GM18909 (cell line): ENCODE data around the gene BIRC2.
A peak's percentile ranks its signal among the peaks of the same experiment; 100 is the strongest.

Source experiments
- ATAC-seq: cut with Tn5 transposase; IDR thresholded peaks from one replicate; pipeline ENCODE4 v1.9.1; 2021; ENCODE audit warnings: mild to moderate bottlenecking; ENCODE audit not compliant: unreplicated experiment, poor library complexity

Gene BIRC2

DNA sequence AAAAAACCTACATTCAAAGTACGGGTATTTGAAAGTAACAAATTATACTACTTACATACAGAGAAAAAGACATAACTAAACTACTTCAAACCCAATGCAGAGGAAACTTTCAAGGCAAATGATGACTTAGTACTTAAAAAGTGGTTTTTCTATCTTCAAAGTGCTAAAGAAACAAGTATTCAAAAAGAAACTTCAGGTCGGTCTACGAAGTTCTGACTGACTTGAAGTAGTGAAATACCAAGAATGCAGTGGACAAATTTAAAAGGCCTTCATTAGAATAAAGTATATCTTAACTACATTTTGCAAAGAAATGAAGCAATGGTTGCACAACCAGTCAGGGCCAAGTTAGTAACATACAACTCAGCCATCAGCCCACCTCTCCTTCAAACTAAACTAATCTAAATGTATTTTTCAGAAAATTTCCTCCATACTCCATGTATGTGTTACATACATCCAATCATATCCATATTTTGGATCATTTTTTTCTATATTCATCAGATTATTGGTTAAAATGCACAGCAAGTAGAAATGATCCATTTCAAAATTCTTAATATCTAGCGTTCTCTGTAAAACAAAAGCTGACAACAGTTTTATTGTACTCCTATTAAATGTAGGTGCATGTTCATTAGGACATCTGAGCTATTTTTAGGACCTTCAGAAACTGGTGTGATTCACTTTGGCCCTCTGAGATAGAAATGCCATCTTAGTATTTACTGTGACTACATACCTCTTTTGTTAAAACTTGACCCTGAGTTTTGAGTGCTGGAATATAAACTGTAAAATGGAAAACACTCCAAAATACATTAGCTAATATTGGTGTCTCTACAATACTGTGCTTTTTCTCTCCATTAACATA lies 49.9 kb downstream of the BIRC2 start:
- no peak for ATAC-seq

DNA sequence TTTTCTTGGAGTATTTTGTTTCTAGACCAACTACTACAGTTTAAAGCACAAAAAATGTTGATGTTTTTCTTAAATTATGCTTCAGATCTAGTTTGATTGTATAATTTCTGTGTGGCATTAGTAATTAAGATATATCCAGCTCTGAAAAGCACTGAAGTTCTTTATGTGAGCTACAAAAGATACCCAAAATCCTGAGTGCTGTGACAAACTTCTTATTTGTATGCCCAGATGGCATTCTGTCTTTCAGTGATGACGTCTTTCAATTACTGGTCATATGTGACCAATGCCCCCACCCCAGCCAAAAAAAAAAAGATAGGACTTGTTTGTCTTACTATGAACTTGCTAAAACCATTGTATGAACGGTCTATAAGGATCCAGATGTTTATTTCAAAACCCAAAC lies 51.3 kb downstream of the BIRC2 start:
- ATAC-seq = no peak

DNA sequence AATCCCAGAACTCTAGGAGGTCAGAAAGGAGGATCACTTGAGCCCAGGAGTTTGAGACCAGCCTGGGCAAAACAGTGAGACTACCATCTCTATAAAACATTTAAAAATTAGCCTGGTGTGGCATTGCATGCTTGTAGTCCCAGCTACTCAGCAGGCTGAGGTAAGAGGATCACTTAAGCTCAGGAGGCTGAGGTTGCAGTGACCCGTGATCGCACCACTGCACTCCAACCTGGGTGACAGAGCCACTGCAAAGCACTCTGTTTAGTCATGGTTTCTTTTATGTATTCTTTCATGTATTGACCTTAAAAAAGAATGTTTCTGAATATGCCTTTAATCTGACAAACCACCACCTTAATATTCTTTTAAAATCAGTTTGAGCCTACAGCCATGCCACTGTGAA lies 52.2 kb downstream of the BIRC2 start:
- ATAC-seq = no peak

DNA sequence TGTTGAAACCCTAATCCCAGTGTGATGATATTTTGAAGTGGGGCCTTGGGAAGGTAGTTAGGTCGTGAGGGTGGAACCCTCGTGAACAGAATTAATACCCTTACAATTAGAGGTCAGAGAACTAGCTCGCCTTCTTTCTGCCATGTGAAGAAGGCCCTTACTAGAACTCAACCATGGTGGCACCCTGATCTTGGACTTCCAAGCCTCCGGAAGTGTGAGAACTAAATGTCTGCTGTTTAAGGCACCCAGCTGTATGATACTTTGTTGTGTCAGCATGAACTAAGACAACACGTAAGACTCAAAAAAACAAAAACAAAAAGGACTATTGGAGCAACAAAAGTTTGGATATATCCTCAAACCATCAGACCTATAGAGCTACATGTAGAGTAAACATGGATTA lies 53.6 kb downstream of the BIRC2 start:
- no peak for ATAC-seq

- no peak for ATAC-seq
Observed at GRCh38 chr11:102401905-102402304, 54.9 kb downstream of the BIRC2 start.

DNA sequence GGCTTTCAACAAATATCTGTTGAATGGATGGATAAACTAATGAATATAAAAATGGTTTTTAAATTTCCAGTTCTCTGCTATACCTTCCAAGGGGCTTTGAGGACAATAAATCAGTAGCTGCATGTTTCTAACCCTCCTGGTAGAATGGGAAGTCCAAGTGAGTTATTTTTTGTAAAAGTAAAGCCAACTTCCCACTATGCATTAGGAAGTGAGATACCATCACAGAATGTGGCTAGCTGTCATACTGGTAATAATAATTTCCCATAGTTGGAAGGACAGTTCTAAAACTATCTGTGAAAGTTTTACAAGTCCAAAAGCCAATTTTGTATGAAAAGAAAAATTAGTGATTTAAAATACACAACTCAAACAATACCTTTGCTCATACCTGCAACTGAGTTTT lies 55.5 kb downstream of the BIRC2 start:
- no peak for ATAC-seq

DNA sequence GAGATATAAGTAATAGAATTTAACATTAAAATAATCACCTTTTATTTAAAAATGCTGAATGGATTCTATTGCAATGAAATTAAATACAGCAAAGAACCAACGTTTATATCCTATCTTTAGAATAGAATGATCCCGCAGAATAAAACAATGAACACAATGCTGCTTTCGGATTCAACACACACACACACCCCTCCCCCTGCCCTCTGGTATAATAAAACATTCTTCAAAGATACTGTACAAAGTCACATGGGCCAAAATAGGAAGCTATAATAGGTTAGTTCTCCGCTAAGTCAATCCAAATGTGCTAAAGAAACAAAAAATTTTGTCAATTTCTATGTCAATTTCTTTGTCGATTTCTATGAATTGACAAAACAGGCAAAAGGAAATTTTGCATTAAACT lies 58.5 kb downstream of the BIRC2 start:
- ATAC-seq = no peak

- ATAC-seq = no peak
Observed at GRCh38 chr11:102406099-102406498, 59.1 kb downstream of the BIRC2 start.

GRCh38 chr11:102407901-102408300 lies 60.9 kb downstream of the BIRC2 start:
- no peak for ATAC-seq

DNA sequence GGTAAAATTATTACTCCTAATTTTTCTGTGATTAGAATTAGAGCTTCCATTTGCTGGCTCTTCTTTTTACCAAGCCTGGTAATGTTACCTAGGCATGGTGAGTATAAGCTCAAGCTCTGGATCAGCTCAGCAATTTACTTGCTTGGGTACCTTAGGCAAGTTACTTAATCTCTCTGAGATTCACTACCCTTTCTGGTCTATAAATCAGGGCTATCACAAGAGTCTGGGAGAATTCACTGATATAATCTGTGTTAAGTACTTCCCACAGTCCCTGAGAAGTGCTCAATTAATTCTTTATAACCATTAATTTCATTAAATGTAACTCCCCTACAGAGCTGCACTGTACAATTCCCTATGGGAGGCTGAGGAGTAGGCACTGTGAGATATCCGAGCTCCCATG lies 61.3 kb downstream of the BIRC2 start:
- no peak for ATAC-seq

- no peak for ATAC-seq
Observed at GRCh38 chr11:102410382-102410784, 63.4 kb downstream of the BIRC2 start.

GRCh38 chr11:102411142-102411541 lies 64.1 kb downstream of the BIRC2 start:
- no peak for ATAC-seq

- ATAC-seq = no peak
Observed at GRCh38 chr11:102413497-102413896, 66.5 kb downstream of the BIRC2 start.

DNA sequence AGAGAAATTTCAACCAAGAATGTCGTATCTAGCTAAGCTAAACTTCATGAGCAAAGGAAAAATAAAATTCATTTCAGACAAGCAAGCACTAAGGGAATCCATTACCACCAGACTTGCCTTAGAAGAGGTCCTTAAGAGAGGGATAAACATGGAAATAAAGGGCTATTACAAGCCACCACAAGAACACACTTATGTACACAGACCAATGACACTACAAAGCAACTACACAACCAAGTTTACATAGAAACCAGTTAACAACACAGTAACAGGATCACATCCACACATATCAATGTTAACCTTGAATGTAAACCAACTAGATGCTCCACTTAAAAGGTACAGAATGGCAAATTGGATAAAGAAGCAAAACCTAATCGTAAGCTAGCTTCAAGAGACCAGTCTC lies 67.5 kb downstream of the BIRC2 start:
- ATAC-seq = no peak

DNA sequence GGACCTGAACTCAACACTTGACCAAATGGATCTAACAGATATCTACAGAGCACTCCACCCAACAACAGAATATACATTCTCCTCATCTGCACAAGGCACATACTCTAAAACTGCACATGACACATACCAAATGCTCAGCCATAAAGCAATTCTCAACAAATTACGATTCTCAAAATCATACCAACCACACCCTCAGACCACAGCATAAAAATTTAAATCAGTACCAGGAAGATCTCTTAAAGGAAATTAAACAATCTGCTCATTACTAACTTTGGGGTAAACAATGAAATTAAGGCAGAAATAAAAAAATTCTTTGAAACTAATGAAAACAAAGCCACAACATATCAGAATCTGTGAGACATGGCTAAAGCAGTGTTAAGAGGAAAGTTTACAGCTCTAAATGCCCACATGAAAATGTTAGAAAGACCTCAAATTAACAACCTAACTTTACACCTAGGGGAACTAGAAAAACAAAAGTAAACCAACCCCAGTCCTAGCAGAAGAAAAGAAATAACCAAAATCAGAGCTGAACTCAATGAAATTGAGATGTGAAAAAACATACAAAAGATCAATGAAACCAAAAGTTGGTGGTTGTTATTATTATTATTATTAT lies 68.4 kb downstream of the BIRC2 start:
- no peak for ATAC-seq

GRCh38 chr11:102416976-102417375 lies 70.0 kb downstream of the BIRC2 start:
- no peak for ATAC-seq

DNA sequence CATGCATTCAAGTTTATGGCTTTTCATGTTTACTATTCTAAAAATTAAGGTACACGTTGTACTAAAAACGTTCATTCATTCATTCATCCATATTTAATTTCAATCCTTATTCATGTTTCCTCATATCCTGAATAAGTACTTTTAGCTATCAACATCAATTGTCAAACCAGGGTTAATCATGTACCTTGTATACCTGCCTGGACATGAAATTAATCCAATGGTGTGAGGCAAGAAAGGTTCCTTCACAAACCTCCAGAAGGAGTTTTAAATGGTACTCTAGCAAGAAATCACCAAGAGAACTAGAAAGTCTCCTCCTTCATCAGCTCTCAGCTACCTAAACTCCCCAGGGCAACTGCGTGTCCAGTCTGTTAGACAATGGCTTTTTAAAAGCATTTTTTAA lies 72.2 kb downstream of the BIRC2 start:
- no peak for ATAC-seq

DNA sequence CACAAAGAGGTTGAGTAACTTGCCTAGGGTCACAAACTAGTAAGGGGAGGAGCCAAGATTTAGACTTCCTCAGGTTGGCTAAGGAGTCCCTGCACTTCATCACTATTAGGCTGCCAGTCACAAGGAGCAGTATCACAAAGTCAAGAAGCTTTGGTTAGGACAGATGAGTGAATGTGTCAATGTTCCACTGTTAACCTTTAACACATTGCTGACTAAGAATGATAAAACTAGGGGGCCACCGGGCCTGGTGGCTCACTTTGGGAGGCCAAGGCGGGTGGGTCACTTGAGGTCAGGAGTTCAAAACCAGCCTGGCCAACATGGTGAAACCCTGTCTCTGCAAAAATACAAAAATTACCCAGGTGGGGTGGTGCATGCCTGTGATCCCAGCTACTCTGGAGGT lies 73.5 kb downstream of the BIRC2 start:
- ATAC-seq = peak; percentile 96

DNA sequence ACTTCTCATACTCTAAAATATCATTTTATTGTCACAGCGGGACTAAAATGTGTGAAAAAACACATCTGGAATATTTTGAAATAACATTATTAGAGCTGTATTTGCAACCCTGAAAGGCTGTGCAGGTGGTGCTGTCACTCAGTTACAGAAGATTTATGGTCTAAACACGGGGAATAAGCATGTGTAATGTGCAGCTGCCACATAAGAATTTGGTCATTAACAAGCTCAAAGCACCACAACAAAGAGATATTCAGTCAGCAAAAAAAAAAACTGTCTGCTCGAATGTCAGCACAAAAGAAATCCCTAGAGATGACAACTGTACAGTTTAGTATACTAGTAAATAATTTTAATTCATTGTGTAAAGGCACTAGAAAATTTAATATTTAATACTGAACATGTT lies 74.2 kb downstream of the BIRC2 start:
- no peak for ATAC-seq

DNA sequence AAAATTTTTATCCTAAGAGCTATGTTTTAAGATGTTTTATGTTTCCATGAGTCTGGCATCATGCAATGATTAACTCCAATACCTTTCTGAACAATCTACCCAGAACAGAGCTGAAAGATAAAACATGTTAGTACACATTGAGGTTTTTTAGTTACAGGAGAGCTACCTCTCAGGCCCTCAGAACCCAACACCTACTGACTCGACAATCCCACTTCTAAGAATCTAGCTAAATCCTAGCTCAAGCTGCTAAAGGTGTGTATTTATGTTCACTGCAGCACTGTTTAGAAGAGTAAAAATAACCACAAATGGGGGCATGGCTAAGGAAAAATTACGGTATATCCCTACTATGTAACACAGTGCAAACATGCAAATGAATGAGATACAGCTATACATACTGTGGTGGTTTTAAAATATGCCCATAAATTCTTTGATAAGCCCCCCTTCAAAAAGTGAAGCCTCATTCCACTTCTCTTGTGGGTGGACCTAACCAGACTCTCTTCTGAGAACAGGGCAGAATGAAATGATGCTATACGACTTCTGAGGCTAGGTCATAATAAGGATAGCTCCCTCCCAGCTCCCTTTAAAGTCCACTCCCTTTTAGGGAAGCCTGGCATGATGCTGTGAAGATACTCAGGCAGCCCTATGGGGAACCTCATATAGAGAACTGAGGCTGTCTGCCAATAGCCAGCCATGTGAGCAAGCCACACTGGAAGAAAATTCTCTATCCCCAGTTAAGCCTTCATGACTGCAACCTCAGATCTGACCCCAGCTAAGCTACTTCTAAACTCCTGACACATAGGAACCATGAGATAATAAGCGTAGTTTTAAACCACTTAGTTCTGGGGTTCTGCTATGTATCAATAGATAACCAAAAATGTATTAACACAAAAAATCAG lies 76.1 kb downstream of the BIRC2 start:
- no peak for ATAC-seq

DNA sequence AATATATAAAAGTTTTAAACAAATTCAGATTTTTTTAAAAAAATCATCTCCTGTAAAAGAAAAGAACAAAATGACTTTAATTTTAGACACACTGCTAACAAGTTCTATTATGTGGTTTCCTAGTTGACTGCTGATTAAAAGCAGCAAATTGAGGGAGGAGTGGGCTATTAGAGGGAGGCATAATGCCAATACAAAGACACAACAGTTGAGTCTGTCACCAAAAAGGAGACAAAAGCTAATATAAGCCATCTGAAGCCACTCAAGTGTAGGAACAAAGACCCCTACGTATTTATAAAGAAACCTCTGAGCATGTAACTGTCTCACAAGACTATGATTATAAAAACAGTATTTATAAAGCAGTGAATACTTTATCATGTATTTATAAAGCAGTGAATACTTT lies 76.9 kb downstream of the BIRC2 start:
- no peak for ATAC-seq
